ENCODE measurements around the gene ERGIC1. TPM values are rescaled to one million over a fixed set of nuclear protein-coding genes. Genes with fewer than 3 reads are reported as not detected.

Gene ERGIC1
- total RNA-seq, 1 experiment from 2014 or later, result 77.0 TPM

DNA sequence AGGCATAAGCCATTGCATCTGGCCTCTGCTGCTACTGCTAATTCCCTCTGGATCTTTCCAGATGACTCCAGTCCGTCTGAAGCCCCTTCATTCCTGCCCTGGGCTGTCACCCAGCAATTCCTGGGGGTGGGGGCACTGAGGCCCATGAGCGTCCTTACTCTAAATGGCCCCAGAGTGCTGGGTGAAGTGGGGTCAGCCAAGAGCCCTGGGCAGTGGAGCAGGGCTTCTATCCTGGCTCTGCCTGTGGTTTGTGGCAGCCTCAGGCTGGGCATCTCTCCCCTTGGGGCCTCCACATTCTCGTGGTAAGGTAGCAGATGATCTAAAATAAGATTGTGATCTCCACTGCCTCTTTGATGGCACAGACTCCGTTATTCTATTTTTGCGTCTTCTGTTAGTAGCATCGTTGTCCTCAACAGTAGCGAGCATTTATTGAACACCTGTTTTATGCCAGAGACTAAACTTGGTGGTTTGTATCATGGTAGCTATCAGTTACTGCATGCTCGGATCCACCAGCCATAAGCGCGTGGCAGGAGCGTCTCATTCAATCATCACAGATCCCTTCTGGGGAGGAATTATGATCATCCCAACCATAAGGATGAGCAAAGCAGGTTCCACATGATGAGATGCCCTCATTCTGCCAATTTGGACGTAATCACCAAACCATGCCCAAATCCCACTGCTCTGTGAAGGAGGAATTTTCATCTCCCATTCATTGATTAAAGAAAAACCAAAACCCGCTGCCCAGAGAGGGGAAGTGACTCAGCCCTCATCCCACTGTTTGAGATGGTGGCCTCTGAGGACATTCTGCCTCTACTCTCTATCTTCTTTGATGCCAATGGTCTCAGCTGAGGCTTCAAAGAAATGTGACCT is 41.1 kb upstream of the ERGIC1 start:
- no peaks in the 10 kb centered on the region for H3K9me3 ChIP-seq (ENCODE audit: control insufficient read depth, low read depth, low read length)
- H2BK15ac ChIP-seq (ENCODE audit: low read depth, low read length), result no peak overlapping the region
- H3K79me1 ChIP-seq (ENCODE audit: insufficient read depth, low read depth, low read length, poor library complexity, severe bottlenecking), result no peaks in the 10 kb centered on the region
- TF ChIP-seq, protein P1, sequence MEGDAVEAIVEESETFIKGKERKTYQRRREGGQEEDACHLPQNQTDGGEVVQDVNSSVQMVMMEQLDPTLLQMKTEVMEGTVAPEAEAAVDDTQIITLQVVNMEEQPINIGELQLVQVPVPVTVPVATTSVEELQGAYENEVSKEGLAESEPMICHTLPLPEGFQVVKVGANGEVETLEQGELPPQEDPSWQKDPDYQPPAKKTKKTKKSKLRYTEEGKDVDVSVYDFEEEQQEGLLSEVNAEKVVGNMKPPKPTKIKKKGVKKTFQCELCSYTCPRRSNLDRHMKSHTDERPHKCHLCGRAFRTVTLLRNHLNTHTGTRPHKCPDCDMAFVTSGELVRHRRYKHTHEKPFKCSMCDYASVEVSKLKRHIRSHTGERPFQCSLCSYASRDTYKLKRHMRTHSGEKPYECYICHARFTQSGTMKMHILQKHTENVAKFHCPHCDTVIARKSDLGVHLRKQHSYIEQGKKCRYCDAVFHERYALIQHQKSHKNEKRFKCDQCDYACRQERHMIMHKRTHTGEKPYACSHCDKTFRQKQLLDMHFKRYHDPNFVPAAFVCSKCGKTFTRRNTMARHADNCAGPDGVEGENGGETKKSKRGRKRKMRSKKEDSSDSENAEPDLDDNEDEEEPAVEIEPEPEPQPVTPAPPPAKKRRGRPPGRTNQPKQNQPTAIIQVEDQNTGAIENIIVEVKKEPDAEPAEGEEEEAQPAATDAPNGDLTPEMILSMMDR (conservative IDR thresholded peaks at IDR 0.05), result no peak
- Mint-ChIP-seq H3K27ac (no peak overlapping the region; a peak in 1 of 7 replicates), H3K4me3 (no peak overlapping the region), H3K9me3 (no peaks in the 10 kb centered on the region; a peak in 1 of 5 replicates), H3K36me3 (ENCODE audit: insufficient read depth in 1 of 3, low read depth in 3 of 3) (no peaks in the 10 kb centered on the region), H3K27me3 (ENCODE audit: low read depth) (no peaks in the 10 kb centered on the region; the same call in none of the 2 replicates), H3K4me1 (peaks cover 6 to 15% of the 10 kb centered on the region in 2 experiments)
- H4K8ac ChIP-seq (replicated peaks; ENCODE audit: insufficient read length, low read depth, low read length), result no peak overlapping the region
- no peaks in the 10 kb centered on the region for H3K23me2 ChIP-seq (ENCODE audit: insufficient read length, low read depth, low read length, poor library complexity, severe bottlenecking)
- no peak overlapping the region for H2AK5ac ChIP-seq (ENCODE audit: insufficient read length, low read length)
- no peak overlapping the region for H2BK5ac ChIP-seq (ENCODE audit: insufficient read length, low read length)
- H3K4ac ChIP-seq (ENCODE audit: low read depth, low read length), result no peak overlapping the region
- H2AFZ ChIP-seq (ENCODE audit: low read length), result no peak overlapping the region
- no peak overlapping the region for H4K5ac ChIP-seq (ENCODE audit: insufficient read length, low read depth, low read length)
- no peak overlapping the region for H3K18ac ChIP-seq (ENCODE audit: insufficient read length, low read depth, low read length)
- H4K91ac ChIP-seq (ENCODE audit: insufficient read length, low read depth, low read length), result no peak overlapping the region
- H3K27me3 ChIP-seq (ENCODE audit: insufficient read depth, low read length), result no peaks in the 10 kb centered on the region
- no CpG with 5 or more reads among the region's 13 CpGs for WGBS (ENCODE audit: extremely low coverage, insufficient read length, low lambda C conversion rate)
- H3K79me2 ChIP-seq (ENCODE audit: insufficient read depth, low read length), result no peaks in the 10 kb centered on the region
- H2BK12ac ChIP-seq (ENCODE audit: insufficient read length, low read depth, low read length), result no peak overlapping the region
- H3K56ac ChIP-seq (ENCODE audit: insufficient read length, low read depth, low read length), result no peak overlapping the region
- no peak overlapping the region for H3K23ac ChIP-seq (ENCODE audit: insufficient read length, low read depth, low read length)
- H2BK20ac ChIP-seq (ENCODE audit: low read depth, low read length, poor library complexity, severe bottlenecking), result no peak overlapping the region
- no peak for DNase-seq
- H3T11ph ChIP-seq (ENCODE audit: low read length), result no peak overlapping the region
- H3K4me1 ChIP-seq (ENCODE audit: insufficient read depth, low read length), result peaks cover 7% of the 10 kb centered on the region
- H3K4me2 ChIP-seq (ENCODE audit: insufficient read depth, insufficient read length, low read length), result no peak overlapping the region
- H2BK120ac ChIP-seq (ENCODE audit: low read depth, low read length, poor library complexity, severe bottlenecking), result no peak overlapping the region
- H3K27ac ChIP-seq (ENCODE audit: insufficient read length, low read depth, low read length), result no peak overlapping the region
- no peak overlapping the region for H3K14ac ChIP-seq (ENCODE audit: insufficient read depth, low read length)
- H3K9ac ChIP-seq (ENCODE audit: extremely low read depth, insufficient read length, low read length), result no peak overlapping the region
- H4K20me1 ChIP-seq (ENCODE audit: control insufficient read depth, insufficient read depth, insufficient read length), result no peaks in the 10 kb centered on the region

All from H9 (cell line).